ENCODE results near the gene IL27RA.
"Not testable (repeated sequence)": the region's sequence is repeated elsewhere in the genome, so short reads cannot be mapped to it uniquely, and the experiment has no call there.

Gene IL27RA

DNA sequence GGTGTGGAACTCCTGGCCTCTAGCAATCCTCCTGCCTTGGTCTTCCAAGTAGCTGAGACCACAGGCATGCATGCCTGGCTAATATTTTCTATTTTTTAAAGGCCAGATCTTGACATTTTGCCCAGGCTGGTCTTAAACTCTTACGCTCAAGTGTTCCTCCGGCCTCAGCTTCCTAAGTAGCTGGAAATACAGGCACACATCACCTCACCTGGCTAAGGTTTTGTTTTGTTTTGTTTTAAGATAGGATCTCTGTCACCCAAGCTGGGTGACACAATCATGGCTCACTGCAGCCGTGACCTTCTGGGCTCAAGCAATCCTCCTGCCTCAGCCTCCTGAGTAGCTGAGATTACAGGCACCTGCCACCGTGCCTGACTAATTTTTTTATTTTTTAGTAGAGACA, 9.1 kb upstream of the IL27RA start:
- no peak overlapping the region for H3K4me3 ChIP-seq (ENCODE audit: low read depth, low read length)
- TF ChIP-seq, protein P1, sequence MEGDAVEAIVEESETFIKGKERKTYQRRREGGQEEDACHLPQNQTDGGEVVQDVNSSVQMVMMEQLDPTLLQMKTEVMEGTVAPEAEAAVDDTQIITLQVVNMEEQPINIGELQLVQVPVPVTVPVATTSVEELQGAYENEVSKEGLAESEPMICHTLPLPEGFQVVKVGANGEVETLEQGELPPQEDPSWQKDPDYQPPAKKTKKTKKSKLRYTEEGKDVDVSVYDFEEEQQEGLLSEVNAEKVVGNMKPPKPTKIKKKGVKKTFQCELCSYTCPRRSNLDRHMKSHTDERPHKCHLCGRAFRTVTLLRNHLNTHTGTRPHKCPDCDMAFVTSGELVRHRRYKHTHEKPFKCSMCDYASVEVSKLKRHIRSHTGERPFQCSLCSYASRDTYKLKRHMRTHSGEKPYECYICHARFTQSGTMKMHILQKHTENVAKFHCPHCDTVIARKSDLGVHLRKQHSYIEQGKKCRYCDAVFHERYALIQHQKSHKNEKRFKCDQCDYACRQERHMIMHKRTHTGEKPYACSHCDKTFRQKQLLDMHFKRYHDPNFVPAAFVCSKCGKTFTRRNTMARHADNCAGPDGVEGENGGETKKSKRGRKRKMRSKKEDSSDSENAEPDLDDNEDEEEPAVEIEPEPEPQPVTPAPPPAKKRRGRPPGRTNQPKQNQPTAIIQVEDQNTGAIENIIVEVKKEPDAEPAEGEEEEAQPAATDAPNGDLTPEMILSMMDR (IDR thresholded peaks at IDR 0.05; ENCODE audit: borderline replicate concordance, insufficient read depth, low read depth, low read length), result no peak

DNA sequence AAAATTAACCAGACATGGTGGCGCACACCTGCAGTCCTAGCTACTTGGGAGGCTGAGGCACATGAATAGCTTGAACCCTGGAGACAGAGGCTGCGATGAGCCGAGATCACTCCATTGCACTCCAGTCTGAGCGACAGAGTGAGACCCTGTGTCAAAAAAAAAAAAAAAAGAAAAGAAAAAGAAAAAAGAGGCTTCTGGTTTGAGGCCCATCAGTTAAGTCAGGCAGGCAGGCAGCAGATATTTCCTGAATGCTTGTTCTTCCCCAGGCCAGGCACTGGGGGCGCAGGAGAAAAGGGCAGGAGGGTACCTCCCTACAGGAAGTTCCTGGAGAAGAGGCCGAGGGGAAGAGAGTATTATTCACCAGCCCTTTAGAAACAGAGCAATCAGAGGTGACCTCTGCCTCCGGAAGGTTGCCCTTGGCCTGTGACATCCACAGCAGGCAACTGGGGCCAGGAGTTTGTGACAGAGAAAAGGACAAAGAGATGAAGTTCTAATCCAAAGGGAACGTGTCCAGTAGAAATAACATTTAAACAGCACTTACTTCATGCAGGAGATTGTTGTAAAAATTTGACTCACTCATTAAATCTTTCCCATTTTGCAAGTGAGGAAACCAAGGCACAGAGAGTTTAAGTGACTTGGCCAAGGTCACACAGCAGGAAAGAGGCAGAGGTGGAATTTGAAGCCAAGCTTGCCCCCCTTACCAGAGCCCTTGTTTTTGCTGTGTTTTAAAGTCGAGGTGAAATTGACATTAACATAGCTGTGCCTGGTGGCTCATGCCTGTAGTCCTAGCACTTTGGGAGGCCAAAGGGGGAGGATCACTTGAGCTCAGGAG, 7.9 kb upstream of the IL27RA start:
- TF ChIP-seq, protein P1 (IDR thresholded peaks at IDR 0.05; ENCODE audit: borderline replicate concordance, insufficient read depth, low read depth, low read length), result peak; percentile 58; the same call in 1 of the 2 replicates
- H3K4me3 ChIP-seq (ENCODE audit: low read depth, low read length), result no peak overlapping the region

DNA sequence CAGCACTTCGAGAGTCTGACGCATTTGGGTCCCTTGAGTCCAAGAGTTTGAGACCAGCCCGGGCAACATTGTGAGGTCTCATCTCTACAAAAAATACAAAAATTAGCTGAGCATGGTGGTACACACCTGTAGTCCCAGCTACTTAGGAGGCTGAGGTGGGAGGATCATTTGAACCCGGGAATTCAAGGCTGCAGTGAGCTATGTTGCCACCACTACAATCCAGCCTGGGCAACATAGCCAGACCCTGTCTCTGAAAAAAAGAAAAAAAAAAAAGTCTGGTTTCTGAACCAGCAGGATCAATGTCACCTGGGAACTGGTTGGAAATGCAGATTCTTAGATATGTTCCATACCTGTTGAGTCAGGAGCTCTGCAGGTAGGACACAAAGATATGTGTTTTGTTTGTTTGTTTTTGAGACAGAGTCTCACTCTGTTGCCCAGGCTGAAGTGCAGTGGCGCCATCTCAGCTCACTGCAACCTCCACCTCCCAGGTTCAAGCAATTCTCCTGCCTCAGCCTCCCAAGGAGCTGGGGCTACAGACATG, 4.8 kb upstream of the IL27RA start:
- not testable (repeated sequence) for H3K4me3 ChIP-seq (ENCODE audit: low read depth, low read length)

DNA sequence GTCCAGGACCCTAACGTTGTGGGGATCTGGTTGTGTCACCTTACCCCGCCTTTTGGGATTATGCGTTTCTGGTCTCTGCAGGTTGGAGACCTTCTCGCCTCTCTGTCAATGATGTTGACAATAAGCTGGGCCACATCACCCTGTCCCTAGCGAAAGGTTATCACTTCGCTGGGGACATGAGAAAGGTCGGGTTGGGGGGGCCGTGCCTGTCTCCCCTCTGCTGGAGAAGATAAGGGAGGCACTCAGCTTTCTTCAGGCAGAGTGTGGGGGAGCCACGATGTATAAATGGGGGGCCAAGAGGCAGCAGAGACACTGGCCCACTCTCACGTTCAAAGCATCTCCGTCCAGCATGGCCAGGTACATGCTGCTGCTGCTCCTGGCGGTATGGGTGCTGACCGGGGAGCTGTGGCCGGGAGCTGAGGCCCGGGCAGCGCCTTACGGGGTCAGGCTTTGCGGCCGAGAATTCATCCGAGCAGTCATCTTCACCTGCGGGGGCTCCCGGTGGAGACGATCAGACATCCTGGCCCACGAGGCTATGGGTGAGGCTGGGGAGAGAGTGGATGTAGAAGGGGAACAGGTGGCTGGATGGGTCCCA, 3.6 kb upstream of the IL27RA start, which contains the start of gene RLN3:
Gene RLN3, plus strand, starts transcription at position 293 of the 595 bp plus-strand sequence. Its CDS starts 57 bp downstream, at position 350.
- H3K4me3 ChIP-seq (ENCODE audit: low read depth, low read length), result no peak within 1 kb of the TSS
- TF ChIP-seq, protein P1 (IDR thresholded peaks at IDR 0.05; ENCODE audit: borderline replicate concordance, insufficient read depth, low read depth, low read length), result no peak

DNA sequence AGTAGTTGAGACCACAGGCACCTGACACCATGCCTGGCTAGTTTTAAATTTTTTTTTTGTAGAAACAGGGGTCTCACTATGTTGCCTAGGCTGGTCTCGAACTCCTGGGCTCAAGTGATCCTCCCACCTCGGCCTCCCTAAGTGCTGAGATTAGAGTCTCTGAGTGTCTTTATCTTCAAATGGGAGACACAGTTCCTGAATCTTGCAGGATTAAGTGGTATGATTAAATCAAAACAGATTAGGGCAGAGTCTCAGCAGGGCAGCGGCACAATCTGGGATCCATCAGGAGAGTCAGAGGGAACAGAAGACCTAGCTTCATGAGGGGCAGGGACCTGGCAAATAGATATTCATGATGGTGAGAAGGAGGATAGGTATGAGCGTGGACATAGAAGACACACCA, 2.7 kb upstream of the IL27RA start:
- TF ChIP-seq, protein P1 (IDR thresholded peaks at IDR 0.05; ENCODE audit: borderline replicate concordance, insufficient read depth, low read depth, low read length), result no peak
- no peak overlapping the region for H3K4me3 ChIP-seq (ENCODE audit: low read depth, low read length)

DNA sequence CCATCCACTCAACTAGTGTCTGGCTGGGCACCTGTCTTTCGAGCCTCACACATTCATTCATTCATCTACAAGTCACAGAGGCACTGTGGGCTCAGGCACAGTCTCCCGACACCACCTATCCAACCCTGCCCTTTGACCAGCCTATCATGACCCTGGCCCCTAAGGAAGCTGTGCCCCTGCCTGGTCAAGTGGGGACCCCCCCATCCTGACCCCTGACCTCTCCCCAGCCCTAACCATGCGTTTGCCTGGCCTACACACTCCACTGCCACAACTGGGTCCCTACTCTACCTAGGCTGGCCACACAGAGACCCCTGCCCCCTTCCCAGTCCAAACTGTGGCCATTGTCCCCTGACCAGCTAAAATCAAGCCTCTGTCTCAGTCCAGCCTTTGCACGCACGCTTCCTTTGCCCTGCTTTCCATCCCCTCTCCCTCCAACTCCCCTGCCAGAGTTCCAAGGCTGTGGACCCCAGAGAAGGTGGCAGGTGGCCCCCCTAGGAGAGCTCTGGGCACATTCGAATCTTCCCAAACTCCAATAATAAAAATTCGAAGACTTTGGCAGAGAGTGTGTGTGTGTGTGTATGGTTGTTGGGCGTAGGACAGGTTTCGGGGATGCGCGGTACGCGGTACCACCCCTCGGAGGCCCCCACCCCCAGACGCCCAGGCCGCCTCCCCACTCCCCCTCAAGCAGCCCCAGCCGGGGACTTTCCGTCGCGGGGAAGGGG, 404 bp upstream of the IL27RA start:
- peak overlapping the region; percentile 91 for H3K4me3 ChIP-seq (ENCODE audit: low read depth, low read length)
- TF ChIP-seq, protein P1 (IDR thresholded peaks at IDR 0.05; ENCODE audit: borderline replicate concordance, insufficient read depth, low read depth, low read length), result no peak

DNA sequence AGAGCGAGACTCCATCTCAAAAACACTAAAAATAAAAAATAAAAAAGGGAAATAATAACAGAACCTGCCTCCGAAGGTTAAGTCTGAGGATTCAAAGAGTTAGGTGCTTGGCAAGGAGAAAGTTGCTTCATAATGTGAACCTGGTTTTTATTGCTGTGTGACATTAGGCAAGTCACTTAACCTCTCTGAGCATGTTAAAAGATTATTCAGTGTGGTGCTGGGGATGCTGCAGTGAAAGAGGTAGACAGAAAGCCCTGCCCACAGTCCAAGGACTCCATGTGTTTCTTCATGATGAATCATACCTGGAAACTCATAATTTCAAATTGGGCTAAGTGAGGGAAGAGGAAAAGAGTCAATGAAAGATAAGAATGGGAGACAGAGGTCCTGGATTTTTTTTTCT, 2.4 kb downstream of the IL27RA start:
- H3K4me3 ChIP-seq (ENCODE audit: low read depth, low read length), result no peak overlapping the region
- TF ChIP-seq, protein P1 (IDR thresholded peaks at IDR 0.05; ENCODE audit: borderline replicate concordance, insufficient read depth, low read depth, low read length), result no peak

DNA sequence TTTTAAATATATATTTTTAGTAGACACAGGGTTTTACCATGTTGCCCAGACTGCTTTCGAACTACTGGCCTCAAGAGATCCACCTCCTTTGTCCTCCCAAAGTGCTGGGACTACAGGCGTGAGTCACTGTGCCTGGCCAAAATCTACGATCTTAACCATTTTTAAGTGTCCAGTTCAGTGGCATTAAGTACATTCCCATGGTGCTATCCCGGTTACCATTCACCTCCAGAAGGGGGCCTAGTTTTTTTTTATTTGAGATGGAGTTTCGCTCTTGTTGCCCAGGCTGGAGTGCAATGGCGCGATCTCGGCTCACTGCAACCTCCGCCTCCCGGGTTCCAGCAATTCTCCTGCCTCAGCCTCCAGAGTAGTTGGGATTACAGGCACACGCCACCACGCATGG, 3.6 kb downstream of the IL27RA start:
- H3K4me3 ChIP-seq (ENCODE audit: low read depth, low read length), result not testable (repeated sequence)

All from GM12875 (cell line).